HepG2 (cell line): ENCODE measurements around the gene FMO1. TPM values are rescaled to one million over a fixed set of nuclear protein-coding genes. Genes with fewer than 3 reads are reported as not detected.

Source experiments
- ATAC-seq: fragments of 200-7000 bp; cut with Tn5 transposase; 3 replicates; pipeline ENCODE4 v1.9.1; 2020; ENCODE audit warnings: mild to moderate bottlenecking, moderate library complexity
- BruUV-seq: library from RNA; stranded (reverse); fragments of 400-500 nt; replicated peaks from 2 replicates; lab custom pipeline; 2021; lab: Mats Ljungman, UMichigan
- CTCF ChIA-PET: fragments of 300-600 bp; formaldehyde crosslinking; extraction: SDS; loops from one replicate; lab custom pipeline; 2021; ENCODE audit warnings: low total read pairs, inconsistent platforms, low intra/inter-chr PET ratio; lab: Yijun Ruan, JAX
- POLR2A ChIA-PET: fragments of 350-600 bp; sonication (Branson Sonifier 250); formaldehyde crosslinking; loops from one replicate; lab custom pipeline; 2020; ENCODE audit warnings: antibody characterized with exemption, inconsistent platforms; lab: Yijun Ruan, JAX
- DNase-seq: peaks from one replicate; pipeline ENCODE4 v3.0.0-alpha.2; 2015; ENCODE audit warnings: low spot score
- FAIRE-seq: peaks from 3 replicates; lab custom pipeline; 2011; peaks lifted over from hg19 to GRCh38; lab: Jason Lieb, UNC
- H2AFZ ChIP-seq: one replicate; pipeline ENCODE4 v1.6.1; 2011; ENCODE audit warnings: low read length, inconsistent platforms
- H3K27ac ChIP-seq: fragments of 300-600 bp; 3 replicates; pipeline ENCODE4 v1.8.0; 2011; ENCODE audit warnings: mixed run types, mild to moderate bottlenecking, mixed read lengths, low read length, inconsistent platforms; ENCODE audit not compliant: insufficient read depth; ENCODE audit errors: extremely low read length
- H3K27me3 ChIP-seq, 2 experiments: fragments of 200-600 bp in 1 of 2; 2 replicates in 1 of 2; 3 replicates in 1 of 2; pipeline versions ENCODE4 v1.6.0 to v1.8.0; 2011; ENCODE audit warnings: low read length in 2 of 2, mild to moderate bottlenecking in 2 of 2, moderate library complexity in 2 of 2, inconsistent platforms in 1 of 2; ENCODE audit not compliant: insufficient read depth in 2 of 2, control insufficient read depth in 1 of 2
- H3K36me3 ChIP-seq, 2 experiments: fragments of 200-600 bp in 1 of 2; replicated peaks in 1 of 2; 2 replicates in 1 of 2; 3 replicates in 1 of 2; pipeline versions ENCODE4 v1.5.1 to v1.8.0; 2011; ENCODE audit warnings: low read length in 2 of 2, inconsistent platforms in 1 of 2; ENCODE audit not compliant: insufficient read depth in 2 of 2, control insufficient read depth in 1 of 2
- H3K4me1 ChIP-seq: 2 replicates; pipeline ENCODE4 v1.5.1; 2012; ENCODE audit warnings: low read length, inconsistent platforms; ENCODE audit not compliant: insufficient read depth
- H3K4me2 ChIP-seq: 2 replicates; pipeline ENCODE4 v1.6.0; 2011; ENCODE audit warnings: low read depth, low read length, inconsistent platforms
- H3K4me3 ChIP-seq, 3 experiments: fragments of 200-600 bp in 1 of 3; sonication (generic), shearing (Covaris generic) in 1 of 3; replicated peaks in 1 of 3; 2 replicates each; pipeline ENCODE4 v1.5.1; 2011 to 2016; ENCODE audit warnings: low read length in 3 of 3, inconsistent platforms in 2 of 3, low read depth in 2 of 3, mild to moderate bottlenecking in 2 of 3, control low read depth in 1 of 3, mixed read lengths in 1 of 3; ENCODE audit not compliant: insufficient read depth in 1 of 3
- H3K79me2 ChIP-seq: one replicate; pipeline ENCODE4 v1.6.1; 2011; ENCODE audit warnings: low read length, inconsistent platforms; ENCODE audit not compliant: insufficient read depth
- H3K9ac ChIP-seq: 2 replicates; pipeline ENCODE4 v1.6.0; 2011; ENCODE audit warnings: mild to moderate bottlenecking, low read depth, low read length, inconsistent platforms; ENCODE audit not compliant: insufficient read depth
- H3K9me3 ChIP-seq: 2 replicates; pipeline ENCODE4 v1.5.1; 2012; ENCODE audit warnings: mild to moderate bottlenecking, low read length
- H4K20me1 ChIP-seq: 2 replicates; pipeline ENCODE4 v1.6.0; 2011; ENCODE audit warnings: inconsistent platforms, mild to moderate bottlenecking, low read length, moderate library complexity; ENCODE audit not compliant: insufficient read depth
- CREB1 ChIP-seq, 2 experiments: fragments of 450-650 bp in 1 of 2; IDR thresholded peaks; 2 replicates each; pipeline ENCODE4 v1.6.1; 2016 to 2017; ENCODE audit warnings: control low read depth in 1 of 2, mild to moderate bottlenecking in 1 of 2, missing compliant biosample characterization in 1 of 2, missing genetic modification characterization in 1 of 2
- DPF2 ChIP-seq: sonication (generic); formaldehyde crosslinking; IDR thresholded peaks from 2 replicates; pipeline ENCODE4 v1.4.0; 2020; ENCODE audit warnings: mild to moderate bottlenecking, low read depth, missing genetic modification reagents, borderline replicate concordance
- ELF4 ChIP-seq: sonication (generic); formaldehyde crosslinking; IDR thresholded peaks from 2 replicates; pipeline ENCODE4 v1.5.0; 2020; ENCODE audit warnings: missing genetic modification reagents, mild to moderate bottlenecking, moderate library complexity, borderline replicate concordance
- FOSL2 ChIP-seq: sonication (generic); formaldehyde crosslinking; IDR thresholded peaks from 2 replicates; pipeline ENCODE4 v1.4.0; 2020; ENCODE audit warnings: missing genetic modification reagents
- GLI4 ChIP-seq: sonication (generic); formaldehyde crosslinking; IDR thresholded peaks from 2 replicates; pipeline ENCODE4 v1.5.1; 2020; ENCODE audit warnings: missing genetic modification reagents, mild to moderate bottlenecking, moderate library complexity, borderline replicate concordance
- KAT8 ChIP-seq: IDR thresholded peaks from 2 replicates; pipeline ENCODE4 v1.6.1; 2016; ENCODE audit warnings: missing genetic modification reagents, missing compliant biosample characterization
- NFYB ChIP-seq: sonication (generic); formaldehyde crosslinking; IDR thresholded peaks from 2 replicates; pipeline ENCODE4 v1.4.0; 2020; ENCODE audit warnings: missing genetic modification reagents
- SATB2 ChIP-seq: sonication (generic); formaldehyde crosslinking; IDR thresholded peaks from 2 replicates; pipeline ENCODE4 v1.5.0; 2020; ENCODE audit warnings: missing genetic modification reagents
- TAF15 ChIP-seq: fragments of 200-400 bp; formaldehyde crosslinking; IDR thresholded peaks from one replicate; pipeline ENCODE4 v1.6.1; 2018; ENCODE audit warnings: mild to moderate bottlenecking, low read depth, low read length; ENCODE audit not compliant: poor library complexity, severe bottlenecking
- TBP ChIP-seq: sonication (generic); formaldehyde crosslinking; IDR thresholded peaks from 2 replicates; pipeline ENCODE4 v1.5.0; 2020; ENCODE audit warnings: missing genetic modification reagents
- ZNF12 ChIP-seq: sonication (generic); formaldehyde crosslinking; IDR thresholded peaks from 2 replicates; pipeline ENCODE4 v1.5.0; 2020; ENCODE audit warnings: missing genetic modification reagents
- ZNF335 ChIP-seq: sonication (generic); formaldehyde crosslinking; IDR thresholded peaks from 2 replicates; pipeline ENCODE4 v1.4.0; 2020; ENCODE audit warnings: missing genetic modification reagents
- ZNF441 ChIP-seq: sonication (generic); formaldehyde crosslinking; IDR thresholded peaks from 2 replicates; pipeline ENCODE4 v1.7.0; 2021; ENCODE audit warnings: missing genetic modification reagents, borderline replicate concordance
- ZNF816 ChIP-seq: sonication (generic); formaldehyde crosslinking; IDR thresholded peaks from 2 replicates; pipeline ENCODE4 v1.8.0; 2022; ENCODE audit warnings: missing genetic modification reagents, mild to moderate bottlenecking, borderline replicate concordance
- WGBS: methylation state at CpG from one replicate; pipeline ENCODE4 v1.1.6; 2017; ENCODE audit warnings: low lambda C conversion rate; 5-methylcytosine and 5-hydroxymethylcytosine counted together
- in situ Hi-C: cut with HindIII; loops from 2 replicates; pipeline ENCODE4 v1.10.0; 2017; ENCODE audit warnings: low pct_unique_long_range_greater_than_20kb; ENCODE audit not compliant: extremely low pct_ligation_motif_present
- intact Hi-C: fragments of 100-400 bp; cut with micrococcal nuclease; formaldehyde crosslinking; loops from one replicate; pipeline ENCODE4 v1.10.0; 2022; ENCODE audit not compliant: unreplicated experiment
- polyA plus RNA-seq, 8 experiments: library from polyadenylated mRNA; depleted of rRNA in 3 of 8; stranded (reverse) in 7 of 8; unstranded in 1 of 8; fragments of >200 nt; fragmentation: Illumina TruSeq in 4 of 8; extraction: Trizol in 4 of 8; gene quantifications; 2 replicates each; pipeline versions ENCODE4 v1.2.1 to v1.2.3, GENCODE V29; 2011 to 2016; ENCODE audit warnings: low read depth in 4 of 8, missing spikeins in 1 of 8, mixed read lengths in 1 of 8; ENCODE audit not compliant: insufficient read depth in 1 of 8
- total RNA-seq, 5 experiments: library from RNA; depleted of rRNA; stranded (reverse); fragments of >200 nt; fragmentation: Illumina TruSeq; extraction: Trizol; gene quantifications; 2 replicates each; pipeline ENCODE4 v1.2.3, GENCODE V29; 2016; ENCODE audit warnings: low read depth in 1 of 5
- TF ChIP-seq, protein P1 (sequence below): IDR thresholded peaks from 2 replicates; pipeline ENCODE4 v1.6.1; 2012; ENCODE audit warnings: low read depth, low read length, improper control_type of control experiment
- TF ChIP-seq, protein P2 (sequence below): sonication (generic); formaldehyde crosslinking; IDR thresholded peaks from 2 replicates; pipeline ENCODE4 v1.4.0; 2020; ENCODE audit warnings: mild to moderate bottlenecking, low read depth, missing genetic modification reagents
- TF ChIP-seq, protein P3 (sequence below): IDR thresholded peaks from 2 replicates; pipeline ENCODE4 v1.6.1; 2016; ENCODE audit warnings: mild to moderate bottlenecking, missing biosample characterization, missing genetic modification reagents

Gene FMO1
- total and polyA plus RNA-seq, 2 of the 13 experiments (the other 11 are each of a cell fraction or from before 2014, with no cell fraction given): not detected

GRCh38 chr1:171313835-171314320 is 65.6 kb downstream of the FMO1 start, which contains the start of gene FMO4 (continued):
- TF ChIP-seq KAT8 (CRISPR knock-in tag): peak; percentile 55; the same call in 1 of the 2 replicates
- peak; percentile 80 for TF ChIP-seq CREB1 (IDR thresholded peaks at IDR 0.05)
- TF ChIP-seq CREB1 (CRISPR knock-in tag; IDR thresholded peaks at IDR 0.05): peak; percentile 92
- TF ChIP-seq FOSL2 (CRISPR knock-in tag): 0 out of 2 replicates have a peak, but pooled peaks have one; percentile 15
- TF ChIP-seq ELF4 (CRISPR knock-in tag): peak; percentile 65; the same call in 1 of the 2 replicates
- TF ChIP-seq, protein P1, sequence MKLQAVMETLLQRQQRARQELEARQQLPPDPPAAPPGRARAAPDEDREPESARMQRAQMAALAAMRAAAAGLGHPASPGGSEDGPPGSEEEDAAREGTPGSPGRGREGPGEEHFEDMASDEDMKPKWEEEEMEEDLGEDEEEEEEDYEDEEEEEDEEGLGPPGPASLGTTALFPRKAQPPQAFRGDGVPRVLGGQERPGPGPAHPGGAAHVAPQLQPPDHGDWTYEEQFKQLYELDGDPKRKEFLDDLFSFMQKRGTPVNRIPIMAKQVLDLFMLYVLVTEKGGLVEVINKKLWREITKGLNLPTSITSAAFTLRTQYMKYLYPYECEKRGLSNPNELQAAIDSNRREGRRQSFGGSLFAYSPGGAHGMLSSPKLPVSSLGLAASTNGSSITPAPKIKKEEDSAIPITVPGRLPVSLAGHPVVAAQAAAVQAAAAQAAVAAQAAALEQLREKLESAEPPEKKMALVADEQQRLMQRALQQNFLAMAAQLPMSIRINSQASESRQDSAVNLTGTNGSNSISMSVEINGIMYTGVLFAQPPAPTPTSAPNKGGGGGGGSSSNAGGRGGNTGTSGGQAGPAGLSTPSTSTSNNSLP: peak; percentile 44; the same call in 1 of the 2 replicates

GRCh38 chr1:171329251-171329650 is 81.0 kb downstream of the FMO1 start:
- Histone ChIP-seq H2AFZ (no peak overlapping the region), H3K79me2 (no peaks in the 10 kb centered on the region), H3K4me2 (no peak overlapping the region), H3K4me1 (no peaks in the 10 kb centered on the region), H3K27me3 (no peaks in the 10 kb centered on the region), H4K20me1 (no peaks in the 10 kb centered on the region), H3K27ac (no peak overlapping the region), H3K9me3 (peaks cover 3% of the 10 kb centered on the region; the same call in 1 of the 2 replicates), H3K4me3 (no peak overlapping the region), H3K9ac (no peak overlapping the region), H3K36me3 (no peaks in the 10 kb centered on the region)
- in situ Hi-C loops: no loop called here
- DNase-seq (no peak), FAIRE-seq (no peak), ATAC-seq (no peak)
- 24% methylated on average over 7 of the region's 7 CpGs for WGBS
- CTCF ChIA-PET: no interaction called here
- intact Hi-C loops: no loop called here
- POLR2A ChIA-PET: no interaction called here
- no TSS peak for BruUV-seq
- TF ChIP-seq, protein P2, sequence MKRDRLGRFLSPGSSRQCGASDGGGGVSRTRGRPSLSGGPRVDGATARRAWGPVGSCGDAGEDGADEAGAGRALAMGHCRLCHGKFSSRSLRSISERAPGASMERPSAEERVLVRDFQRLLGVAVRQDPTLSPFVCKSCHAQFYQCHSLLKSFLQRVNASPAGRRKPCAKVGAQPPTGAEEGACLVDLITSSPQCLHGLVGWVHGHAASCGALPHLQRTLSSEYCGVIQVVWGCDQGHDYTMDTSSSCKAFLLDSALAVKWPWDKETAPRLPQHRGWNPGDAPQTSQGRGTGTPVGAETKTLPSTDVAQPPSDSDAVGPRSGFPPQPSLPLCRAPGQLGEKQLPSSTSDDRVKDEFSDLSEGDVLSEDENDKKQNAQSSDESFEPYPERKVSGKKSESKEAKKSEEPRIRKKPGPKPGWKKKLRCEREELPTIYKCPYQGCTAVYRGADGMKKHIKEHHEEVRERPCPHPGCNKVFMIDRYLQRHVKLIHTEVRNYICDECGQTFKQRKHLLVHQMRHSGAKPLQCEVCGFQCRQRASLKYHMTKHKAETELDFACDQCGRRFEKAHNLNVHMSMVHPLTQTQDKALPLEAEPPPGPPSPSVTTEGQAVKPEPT: no peak
- TF ChIP-seq, protein P3, sequence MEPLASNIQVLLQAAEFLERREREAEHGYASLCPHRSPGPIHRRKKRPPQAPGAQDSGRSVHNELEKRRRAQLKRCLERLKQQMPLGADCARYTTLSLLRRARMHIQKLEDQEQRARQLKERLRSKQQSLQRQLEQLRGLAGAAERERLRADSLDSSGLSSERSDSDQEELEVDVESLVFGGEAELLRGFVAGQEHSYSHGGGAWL (CRISPR knock-in tag): no peak
- TF ChIP-seq NFYB (CRISPR knock-in tag): no peak
- TF ChIP-seq ZNF816 (CRISPR knock-in tag): no peak
- TF ChIP-seq DPF2 (CRISPR knock-in tag): no peak
- TF ChIP-seq ZNF335: no peak
- TF ChIP-seq TBP: no peak
- no peak for TF ChIP-seq GLI4 (CRISPR knock-in tag)
- TF ChIP-seq ZNF441 (CRISPR knock-in tag): no peak
- no peak for TF ChIP-seq SATB2 (CRISPR knock-in tag)
- TF ChIP-seq ZNF12 (CRISPR knock-in tag): no peak
- TF ChIP-seq TAF15: no peak
- no peak for TF ChIP-seq KAT8 (CRISPR knock-in tag)
